ENCODE results near the gene ZNF609.

DNA sequence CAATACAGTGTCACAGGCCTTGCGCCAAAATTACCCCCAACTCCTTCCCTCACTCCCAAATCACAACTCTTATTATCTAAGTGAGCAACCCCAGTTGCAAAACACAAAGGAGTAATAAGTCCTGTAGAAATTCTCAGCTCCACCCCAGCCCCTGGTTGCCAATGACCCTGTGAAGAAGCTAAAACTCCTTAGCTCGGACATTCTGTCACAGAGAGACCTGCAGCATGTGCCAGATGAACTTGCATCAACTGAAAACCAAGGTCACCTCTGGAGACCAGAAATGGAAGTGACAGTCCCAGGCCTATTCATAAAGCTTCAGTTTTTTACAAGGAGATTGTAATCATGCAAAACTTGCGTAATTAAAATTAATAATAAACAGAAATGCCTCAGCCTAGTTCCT lies 259.8 kb downstream of the ZNF609 start:
- TF ChIP-seq POLR2A (IDR thresholded peaks at IDR 0.05; ENCODE audit: low read depth) (no peak), EP300 (IDR thresholded peaks at IDR 0.05) (no peak), POLR2AphosphoS5 (IDR thresholded peaks at IDR 0.05) (no peak)
- TF ChIP-seq, protein P1, sequence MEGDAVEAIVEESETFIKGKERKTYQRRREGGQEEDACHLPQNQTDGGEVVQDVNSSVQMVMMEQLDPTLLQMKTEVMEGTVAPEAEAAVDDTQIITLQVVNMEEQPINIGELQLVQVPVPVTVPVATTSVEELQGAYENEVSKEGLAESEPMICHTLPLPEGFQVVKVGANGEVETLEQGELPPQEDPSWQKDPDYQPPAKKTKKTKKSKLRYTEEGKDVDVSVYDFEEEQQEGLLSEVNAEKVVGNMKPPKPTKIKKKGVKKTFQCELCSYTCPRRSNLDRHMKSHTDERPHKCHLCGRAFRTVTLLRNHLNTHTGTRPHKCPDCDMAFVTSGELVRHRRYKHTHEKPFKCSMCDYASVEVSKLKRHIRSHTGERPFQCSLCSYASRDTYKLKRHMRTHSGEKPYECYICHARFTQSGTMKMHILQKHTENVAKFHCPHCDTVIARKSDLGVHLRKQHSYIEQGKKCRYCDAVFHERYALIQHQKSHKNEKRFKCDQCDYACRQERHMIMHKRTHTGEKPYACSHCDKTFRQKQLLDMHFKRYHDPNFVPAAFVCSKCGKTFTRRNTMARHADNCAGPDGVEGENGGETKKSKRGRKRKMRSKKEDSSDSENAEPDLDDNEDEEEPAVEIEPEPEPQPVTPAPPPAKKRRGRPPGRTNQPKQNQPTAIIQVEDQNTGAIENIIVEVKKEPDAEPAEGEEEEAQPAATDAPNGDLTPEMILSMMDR (IDR thresholded peaks at IDR 0.05): no peak
